NCI-H2196 (cell line): ENCODE data around the gene PKMYT1.

Experiments used
- DNase-seq: peaks from one replicate; lab custom pipeline; 2025; ENCODE audit not compliant: unreplicated experiment; lab: John Stamatoyannopoulos, UW

Gene PKMYT1

DNA sequence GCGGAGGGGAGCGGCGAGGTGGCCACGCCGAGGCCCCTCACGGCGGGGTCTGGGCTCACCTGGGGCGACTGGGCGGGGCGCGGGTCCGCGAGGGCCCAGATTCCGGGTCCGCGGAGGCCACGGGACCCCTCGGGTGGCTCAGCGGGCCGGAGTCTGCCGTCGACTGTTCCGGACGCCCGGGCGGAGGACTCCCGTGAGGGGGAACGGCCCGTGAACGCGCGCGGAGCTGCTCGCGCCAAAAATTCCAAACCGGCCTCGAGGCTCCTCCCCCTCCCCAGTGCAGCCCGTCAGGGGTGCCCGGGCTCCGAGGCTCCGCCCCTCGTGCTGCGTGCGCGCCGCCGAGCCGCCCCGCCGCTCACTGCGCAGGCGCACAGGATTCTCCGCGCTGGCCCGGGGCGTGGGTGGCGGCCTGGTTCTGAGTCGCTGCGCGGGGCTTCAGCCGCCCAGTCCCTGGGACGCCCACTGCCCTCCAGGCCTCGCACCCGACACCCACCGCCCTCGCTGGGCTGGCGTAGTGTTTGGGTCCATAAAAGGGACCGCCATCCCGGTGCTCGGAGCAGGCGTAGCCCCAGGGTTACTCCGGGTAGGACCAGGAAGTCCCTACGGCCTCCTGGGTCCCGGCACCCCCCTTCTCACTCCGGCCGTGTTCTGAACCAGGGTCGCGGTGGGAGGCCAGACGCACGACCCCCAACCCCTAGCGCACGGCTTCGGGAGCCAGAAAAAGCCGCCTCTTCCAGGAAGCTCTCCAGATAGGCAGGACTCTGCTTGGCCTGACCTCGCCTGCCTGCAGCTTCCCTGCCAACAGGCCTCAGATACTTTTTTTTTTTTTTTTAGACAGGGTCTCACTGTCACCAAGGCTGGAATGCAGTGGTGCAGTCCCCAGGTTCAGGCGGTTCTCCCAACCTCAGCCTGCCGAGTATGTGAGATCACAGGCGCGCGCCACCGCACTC, at the start of gene PKMYT1:
PKMYT1 (minus strand) TSS at position 220 of the 950 bp plus-strand sequence. CDS start 789 bp downstream, outside the sequence.
- peak; percentile 95 for DNase-seq

DNA sequence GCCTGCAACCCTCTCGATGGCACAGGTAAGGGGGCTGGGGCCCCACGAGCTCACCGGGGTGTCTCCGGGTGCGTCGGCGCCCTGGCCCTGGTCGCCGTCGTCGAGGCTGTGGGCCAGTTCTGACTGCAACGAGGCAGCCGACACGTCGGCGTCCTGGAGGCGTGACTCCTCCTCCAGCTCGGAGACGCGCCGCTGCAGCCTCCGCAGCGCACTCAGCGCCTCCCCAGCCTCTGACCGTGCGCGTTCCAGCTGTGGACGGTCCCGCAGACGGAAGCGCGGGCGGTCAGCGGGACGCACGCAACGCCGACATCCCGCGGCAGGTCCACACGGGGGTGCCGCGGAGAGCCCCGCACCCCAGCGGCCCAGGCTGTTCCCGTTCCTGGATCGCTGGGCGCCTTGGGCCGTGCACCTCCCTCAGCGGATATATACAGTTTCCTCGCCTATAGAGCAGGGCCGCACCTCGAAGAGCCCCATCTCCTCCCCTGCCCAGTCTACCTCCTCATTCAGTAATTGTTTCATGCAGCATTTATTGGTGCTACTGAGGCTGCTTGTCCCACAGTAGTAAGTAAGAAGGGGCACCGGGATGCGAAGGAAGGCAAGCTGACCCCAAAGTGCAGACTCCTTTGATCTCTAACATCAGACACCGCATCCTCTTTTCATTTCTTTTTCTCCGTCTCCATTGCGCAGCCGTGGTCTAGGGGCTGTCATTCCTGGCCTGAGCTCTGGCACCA, 49.4 kb upstream of the PKMYT1 start:
- peak; percentile 59 for DNase-seq

DNA sequence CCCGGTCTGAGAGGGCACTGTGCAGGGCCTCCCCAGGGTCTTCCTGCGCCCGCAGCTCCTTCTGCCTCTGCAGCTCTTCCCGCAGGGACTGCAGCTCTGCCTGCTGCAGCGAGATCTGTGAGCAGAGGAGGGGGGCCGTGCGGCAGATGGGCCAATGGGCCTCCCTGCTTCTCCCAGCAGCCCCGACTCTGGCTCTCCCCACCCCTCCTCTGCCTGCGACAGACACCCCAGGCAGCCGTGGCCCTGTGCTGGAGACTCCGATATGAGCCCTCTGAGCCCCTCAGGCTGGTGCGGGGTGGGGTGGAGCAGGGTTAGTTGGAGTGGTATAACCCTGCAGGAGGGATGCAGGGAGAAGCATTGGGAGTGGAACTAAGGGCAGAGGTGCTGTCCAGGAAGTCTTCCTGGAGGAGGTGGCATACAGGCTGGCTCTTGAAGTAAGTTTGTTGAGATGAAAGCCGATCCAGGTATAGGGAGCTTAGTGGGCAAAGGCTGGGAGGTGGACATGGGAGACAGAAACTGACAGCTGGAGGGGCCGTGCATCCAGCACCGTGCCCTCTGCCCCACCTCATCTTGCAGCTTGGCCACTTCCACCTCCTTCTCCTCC, 48.6 kb upstream of the PKMYT1 start:
- no peak for DNase-seq

DNA sequence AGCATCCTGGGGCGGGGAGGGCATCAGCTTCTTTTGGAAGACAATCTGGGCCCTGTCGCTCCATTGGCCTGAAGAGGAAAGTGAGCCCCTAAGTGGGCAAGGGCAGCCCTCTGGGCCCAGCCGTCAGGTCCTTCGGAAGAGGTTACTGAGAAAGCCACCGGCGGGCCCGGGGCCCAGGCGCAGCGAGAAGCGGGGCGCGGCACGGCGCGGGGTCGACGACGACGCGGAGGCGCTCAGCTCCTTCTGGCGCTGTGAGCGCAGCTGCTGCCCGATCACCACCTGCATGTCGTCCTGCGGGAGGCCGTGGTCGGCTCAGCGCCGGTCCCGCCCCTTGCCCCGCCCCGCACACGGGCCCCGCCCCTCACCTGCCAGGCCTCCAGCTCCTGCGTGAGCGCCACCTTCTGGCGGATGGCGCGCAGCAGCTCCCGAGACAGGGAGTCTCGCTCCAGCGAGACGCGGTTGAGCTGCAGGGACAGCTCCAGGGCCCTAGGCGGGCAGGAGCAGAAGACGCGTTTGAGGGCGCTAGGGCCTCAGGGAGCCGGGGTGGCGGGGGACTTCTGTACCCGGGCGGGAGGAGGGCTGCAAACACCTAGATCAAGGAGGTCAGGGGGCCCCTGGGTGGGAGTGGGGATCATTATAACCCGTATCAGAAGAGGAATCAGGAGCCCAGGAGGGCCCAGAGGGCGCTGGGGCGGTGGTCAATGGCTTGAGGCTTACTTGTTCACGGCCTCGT, 47.9 kb upstream of the PKMYT1 start:
- peak; percentile 95 for DNase-seq

DNA sequence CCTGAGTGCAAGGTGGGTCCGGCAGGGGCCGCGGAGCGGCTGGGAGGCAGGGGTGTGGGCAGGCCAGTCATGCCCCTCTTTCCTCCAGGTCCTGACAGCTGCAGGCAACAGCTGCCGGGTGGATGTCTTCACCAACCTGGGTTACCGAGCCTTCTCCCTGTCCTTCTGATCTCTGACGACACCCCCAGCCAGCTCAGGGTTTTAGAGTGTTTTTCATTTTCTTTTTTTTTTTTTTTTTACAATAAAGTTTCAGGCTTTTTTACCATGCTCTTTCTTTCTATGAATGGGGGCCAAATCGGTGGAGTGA, 47.2 kb upstream of the PKMYT1 start:
- DNase-seq = no peak

DNA sequence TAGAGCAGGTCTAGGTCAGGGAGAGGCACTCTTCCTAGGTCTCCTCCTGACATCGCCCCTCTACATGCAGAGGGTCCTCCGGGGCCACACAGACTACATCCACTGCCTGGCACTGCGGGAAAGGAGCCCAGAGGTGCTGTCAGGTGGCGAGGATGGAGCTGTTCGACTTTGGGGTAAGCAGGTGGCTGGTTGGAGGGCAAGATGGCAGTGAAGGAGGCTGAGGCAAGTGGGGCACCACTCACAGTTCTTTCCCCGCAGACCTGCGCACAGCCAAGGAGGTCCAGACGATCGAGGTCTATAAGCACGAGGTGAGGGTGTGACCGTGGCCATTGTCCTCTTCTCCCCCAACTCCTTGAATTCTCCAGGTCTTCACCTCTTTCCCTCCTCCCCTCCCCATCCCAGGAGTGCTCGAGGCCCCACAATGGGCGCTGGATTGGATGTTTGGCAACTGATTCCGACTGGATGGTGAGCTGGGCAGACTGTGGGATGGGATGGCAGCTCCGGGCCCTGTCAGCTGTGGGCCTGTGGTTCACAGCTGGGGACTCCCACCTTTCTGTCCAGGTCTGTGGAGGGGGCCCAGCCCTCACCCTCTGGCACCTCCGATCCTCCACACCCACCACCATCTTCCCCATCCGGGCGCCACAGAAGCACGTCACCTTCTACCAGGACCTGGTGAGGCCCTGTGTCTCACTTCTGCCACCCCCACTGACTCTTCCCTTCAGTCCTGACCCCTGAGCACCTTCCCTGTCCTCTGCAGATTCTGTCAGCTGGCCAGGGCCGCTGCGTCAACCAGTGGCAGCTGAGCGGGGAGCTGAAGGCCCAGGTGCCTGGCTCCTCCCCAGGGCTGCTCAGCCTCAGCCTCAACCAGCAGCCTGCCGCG, 46.6 kb upstream of the PKMYT1 start:
- no peak for DNase-seq

DNA sequence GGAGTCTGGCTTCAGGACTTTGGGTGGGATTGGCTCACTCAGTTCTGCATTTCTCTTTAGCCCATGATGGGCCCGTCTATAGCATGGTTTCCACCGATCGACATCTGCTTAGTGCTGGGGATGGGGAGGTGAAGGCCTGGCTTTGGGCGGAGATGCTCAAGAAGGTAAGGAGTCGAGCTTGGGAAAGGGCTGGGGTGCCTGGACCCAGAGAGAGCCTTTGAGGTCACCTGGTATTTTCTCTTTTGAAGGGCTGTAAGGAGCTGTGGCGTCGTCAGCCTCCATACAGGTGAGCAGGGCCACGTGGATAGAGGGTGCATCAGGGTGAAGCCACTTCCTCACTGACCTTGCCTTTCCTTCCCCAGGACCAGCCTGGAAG, 45.7 kb upstream of the PKMYT1 start:
- DNase-seq = no peak

DNA sequence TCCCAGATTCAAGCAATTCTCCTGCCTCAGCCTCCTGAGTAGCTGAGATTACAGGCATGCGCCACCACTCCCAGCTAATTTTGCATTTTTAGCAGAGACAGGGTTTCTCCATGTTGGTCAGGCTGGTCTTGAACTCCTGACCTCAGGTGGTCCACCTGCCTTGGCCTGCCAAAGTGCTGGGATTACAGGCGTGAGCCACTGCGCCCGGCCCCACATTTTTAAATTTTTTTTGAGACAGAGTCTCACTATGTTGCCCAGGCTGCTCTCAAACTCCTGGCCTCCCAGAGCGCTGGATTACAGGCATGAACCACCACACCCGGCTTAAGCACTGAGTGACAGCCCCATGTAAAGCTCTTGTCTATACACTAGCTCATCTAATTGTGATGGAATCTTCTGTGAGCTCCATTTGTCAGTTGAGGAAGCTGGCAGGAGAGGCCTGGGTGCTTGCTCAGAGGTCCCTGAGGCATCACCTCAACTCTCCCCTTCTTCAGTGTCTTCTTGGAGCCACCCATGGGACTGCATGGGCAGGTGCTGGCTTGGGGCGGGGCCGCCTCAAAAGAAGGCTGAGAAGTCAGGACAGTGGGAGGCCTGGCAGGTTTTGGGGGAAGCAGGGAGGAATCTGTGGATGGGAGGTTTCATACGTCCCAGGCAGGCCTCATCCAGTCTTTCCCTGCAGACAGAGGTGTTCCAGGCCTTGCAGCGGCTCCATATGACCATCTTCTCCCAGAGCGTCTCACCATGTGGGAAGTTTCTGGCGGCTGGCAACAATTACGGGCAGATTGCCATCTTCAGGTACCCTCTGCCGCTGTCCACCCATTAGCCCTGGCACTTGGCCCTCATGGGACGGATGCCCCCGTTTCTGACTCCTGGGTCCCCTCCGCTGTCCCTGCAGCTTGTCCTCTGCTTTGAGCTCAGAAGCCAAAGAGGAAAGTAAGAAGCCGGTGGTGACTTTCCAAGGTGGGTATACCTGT, 45.1 kb upstream of the PKMYT1 start:
- DNase-seq = no peak

DNA sequence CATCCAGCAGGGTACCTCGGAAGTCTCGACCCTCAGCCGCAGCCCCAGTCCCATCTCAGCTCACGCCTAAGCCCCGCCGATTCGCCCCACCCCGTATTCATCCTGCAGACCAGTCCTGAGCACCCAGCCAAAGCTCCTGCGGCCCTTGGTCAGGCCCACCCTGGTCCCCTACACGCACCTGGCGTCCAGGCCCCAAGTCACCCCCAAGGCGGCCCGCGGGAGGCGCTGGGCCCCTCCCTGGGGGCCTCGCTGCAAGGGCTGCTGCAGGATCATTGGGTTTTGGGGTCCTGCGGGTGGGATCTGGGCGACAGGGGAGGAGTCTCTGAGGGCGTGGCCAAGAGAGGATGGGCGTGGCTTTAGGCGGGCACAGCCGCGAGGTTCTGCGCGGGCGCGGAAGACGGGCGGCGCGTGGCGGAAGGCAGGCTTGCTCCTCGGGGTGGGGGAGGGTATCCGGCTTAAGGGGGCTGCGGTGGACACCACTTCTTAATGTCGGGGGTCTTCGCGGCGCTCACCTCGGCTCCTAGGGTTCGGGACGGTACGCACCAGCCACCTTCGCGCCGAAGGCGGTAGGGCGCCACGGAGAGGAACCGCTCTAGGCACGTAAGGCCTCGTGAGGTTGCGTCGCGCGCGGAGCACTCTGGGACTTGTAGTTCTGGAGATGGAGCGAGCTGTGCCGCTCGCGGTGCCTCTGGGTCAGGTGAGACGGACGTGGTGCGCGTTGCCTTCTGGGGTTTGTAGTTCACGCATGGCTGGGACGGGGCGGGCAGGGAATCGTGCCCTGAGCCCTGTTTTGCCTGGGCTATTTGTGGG, 43.6 kb upstream of the PKMYT1 start, which contains the start of the genes HCFC1R1 and THOC6:
HCFC1R1 (minus strand) TSS at position 274 of the 810 bp plus-strand sequence; CDS start at position 273, 1 bp downstream.
THOC6 (plus strand) TSS at position 367 of the 810 bp plus-strand sequence; CDS start at position 659, 292 bp downstream.
- DNase-seq = peak; percentile 98

DNA sequence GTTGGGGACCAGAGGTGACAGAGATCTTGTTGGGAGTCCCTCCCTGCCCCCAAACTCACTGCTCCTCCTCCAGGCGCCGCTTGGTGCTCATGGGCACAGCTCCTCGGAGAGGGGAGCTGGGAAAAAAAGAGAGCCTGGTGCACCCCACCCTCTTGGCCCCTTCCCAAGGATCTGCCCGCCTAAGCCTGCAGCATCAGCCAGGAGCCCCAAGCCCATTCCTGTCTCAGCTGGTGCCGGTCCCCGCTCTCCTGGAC, 43.1 kb upstream of the PKMYT1 start:
- DNase-seq = peak; percentile 23

DNA sequence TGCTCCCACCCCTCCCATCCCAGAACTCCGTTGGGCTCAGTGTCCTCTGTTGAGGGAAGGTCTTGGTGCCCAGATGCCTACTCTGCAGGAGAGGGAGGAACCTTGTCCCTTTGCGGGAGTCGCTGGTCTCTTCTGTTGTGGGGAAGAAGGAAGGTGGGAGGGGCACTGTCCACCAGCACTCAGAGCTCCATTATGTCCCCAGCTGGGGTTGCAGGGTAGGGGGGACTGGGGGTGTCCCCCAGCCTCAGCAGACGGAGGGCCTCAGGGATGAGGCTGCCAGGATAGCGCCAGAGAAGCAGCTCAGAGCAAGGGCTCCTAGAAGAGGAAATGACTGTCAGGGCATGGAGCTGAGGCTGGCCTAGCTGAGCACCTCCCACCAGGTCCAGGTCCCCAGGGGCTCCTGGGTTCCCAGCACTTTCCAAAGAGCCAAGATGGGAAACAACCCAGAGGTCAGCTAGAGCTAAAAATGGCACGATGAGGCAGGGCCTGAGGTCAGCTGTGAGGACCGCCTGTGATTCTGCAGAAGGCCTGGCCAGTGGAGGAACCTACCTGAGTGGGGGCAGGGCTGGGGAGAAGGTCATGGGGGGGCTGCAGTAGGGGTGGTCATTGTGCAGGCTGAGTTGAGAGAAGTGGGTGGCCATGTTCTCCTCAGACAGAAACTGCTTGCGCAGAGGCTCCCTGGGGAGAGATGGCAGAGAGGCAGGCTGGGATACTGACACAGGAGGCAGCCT, 42.6 kb upstream of the PKMYT1 start:
- no peak for DNase-seq

DNA sequence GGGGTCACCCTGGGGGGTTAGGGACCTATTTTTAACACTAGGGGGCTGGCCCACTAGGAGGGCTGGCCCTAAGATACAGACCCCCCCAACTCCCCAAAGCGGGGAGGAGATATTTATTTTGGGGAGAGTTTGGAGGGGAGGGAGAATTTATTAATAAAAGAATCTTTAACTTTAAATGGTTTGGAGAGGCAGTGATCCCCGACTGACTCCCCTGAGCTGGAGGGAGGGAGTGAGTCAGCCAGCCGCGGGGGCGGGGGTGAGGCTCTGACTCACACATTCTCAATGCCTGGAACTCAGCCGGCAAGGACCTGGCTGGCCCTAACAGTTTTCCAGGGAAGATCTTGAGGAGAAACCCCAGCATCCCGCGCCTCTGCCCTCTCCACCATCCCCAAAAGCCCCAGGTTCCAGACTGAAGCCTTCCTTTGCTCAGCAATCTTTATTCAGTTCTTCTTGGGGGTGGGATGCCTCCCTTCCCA, 42.0 kb upstream of the PKMYT1 start:
- peak; percentile 57 for DNase-seq

DNA sequence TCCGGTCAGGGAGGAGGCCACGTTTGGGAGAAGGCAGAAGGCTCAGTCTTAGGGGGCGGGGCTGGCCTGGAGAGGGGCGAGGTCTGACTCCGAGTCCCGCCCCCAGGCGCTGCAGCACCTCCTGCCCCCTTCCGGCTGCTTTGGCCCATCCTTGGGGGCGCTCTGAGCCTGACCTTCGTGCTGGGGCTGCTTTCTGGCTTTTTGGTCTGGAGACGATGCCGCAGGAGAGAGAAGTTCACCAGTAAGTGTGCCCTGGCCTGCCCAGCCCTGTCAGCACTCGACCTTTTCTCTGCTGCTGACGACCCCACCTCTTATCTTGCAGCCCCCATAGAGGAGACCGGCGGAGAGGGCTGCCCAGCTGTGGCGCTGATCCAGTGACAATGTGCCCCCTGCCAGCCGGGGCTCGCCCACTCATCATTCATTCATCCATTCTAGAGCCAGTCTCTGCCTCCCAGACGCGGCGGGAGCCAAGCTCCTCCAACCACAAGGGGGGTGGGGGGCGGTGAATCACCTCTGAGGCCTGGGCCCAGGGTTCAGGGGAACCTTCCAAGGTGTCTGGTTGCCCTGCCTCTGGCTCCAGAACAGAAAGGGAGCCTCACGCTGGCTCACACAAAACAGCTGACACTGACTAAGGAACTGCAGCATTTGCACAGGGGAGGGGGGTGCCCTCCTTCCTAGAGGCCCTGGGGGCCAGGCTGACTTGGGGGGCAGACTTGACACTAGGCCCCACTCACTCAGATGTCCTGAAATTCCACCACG, 41.4 kb upstream of the PKMYT1 start:
- peak; percentile 79 for DNase-seq

DNA sequence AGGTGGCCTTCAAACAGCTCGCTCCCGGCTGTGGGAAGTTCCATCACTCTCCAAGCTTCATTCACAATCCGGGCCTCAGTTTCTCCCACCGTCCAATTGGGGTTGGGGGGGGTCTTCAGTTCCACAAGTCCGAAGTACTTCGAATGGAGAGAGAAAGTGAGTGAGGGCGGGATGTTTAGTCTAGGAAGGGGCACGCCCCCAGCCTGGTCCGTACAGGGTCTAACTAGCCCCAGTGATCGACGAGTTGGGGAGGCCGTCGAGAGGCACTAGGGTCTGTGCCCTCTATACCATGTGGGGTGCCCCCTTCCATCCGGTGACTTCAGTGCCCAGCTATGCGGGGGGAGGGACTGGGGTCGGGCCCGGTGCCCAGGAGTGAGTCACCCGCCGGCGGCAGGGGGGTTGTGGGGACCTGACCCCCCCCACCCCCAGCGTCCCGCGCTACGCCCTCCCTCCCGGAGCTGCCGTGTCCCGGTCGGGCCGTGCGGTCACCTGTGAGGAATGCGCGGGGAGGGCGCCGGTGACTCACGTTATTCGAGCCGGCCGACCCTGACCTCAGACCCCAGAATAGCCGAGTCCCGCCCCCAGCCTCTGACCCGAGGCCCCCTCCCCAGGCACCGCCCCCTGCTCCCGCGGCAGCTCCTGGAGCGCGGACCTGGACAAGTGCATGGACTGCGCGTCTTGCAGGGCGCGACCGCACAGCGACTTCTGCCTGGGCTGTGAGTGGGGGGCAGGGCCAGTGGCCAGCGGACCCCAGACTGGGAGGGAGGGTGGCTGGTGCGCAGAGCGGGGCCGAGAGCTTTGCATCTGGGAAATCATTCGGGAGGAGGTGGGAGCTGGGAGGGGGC, 40.6 kb upstream of the PKMYT1 start:
- DNase-seq = peak; percentile 62

DNA sequence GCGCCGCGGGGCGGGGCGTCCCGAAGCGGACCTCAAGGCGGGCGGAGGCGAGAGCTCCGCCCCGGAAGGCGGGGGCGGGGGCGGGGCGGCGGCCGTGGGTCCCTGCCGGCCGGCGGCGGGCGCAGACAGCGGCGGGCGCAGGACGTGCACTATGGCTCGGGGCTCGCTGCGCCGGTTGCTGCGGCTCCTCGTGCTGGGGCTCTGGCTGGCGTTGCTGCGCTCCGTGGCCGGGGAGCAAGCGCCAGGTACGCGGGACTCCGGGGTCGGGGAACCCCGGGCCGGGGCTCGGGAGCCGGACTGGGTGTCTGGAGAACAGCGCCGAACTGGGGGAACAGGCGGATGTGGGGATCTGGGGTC, 40.0 kb upstream of the PKMYT1 start, which contains the start of gene TNFRSF12A:
TNFRSF12A (plus strand) TSS at position 122 of the 357 bp plus-strand sequence; CDS start at position 152, 30 bp downstream.
- DNase-seq = peak; percentile 86
